ENCODE data around the gene JKAMP.
"Not testable (repeated sequence)": the region's sequence is repeated elsewhere in the genome, so short reads cannot be mapped to it uniquely, and the experiment has no call there.

Gene JKAMP

GRCh38 chr14:59483819-59484638, at the start of gene JKAMP, which contains the start of gene L3HYPDH:
Gene JKAMP (plus strand): TSS chr14:59484517. CDS start chr14:59484590, 73 bp downstream.
Gene L3HYPDH (minus strand): TSS chr14:59484408. CDS start chr14:59484316, 92 bp downstream.
- H3K9me3 Mint-ChIP-seq, result no peaks in the 10 kb centered on the region
- H3K36me3 Mint-ChIP-seq (ENCODE audit: low read depth), result peaks cover 18% of the 10 kb centered on the region
- H3K4me3 Mint-ChIP-seq, result peak within 1 kb of the TSS; percentile 96
- no peaks in the 10 kb centered on the region for H3K27me3 Mint-ChIP-seq (ENCODE audit: low read depth, poor library complexity)
- peaks cover 65% of the 10 kb centered on the region for H3K4me1 Mint-ChIP-seq
- peak within 1 kb of the TSS; percentile 99 for H3K27ac Mint-ChIP-seq
- DNase-seq, result peak; percentile 99
- TF ChIP-seq CTCF (IDR thresholded peaks at IDR 0.05), result peak; percentile 59

GRCh38 chr14:59435101-59435500, 49.2 kb upstream of the JKAMP start:
- no peak overlapping the region for H3K4me3 Mint-ChIP-seq

GRCh38 chr14:59435987-59436386, 48.3 kb upstream of the JKAMP start:
- Mint-ChIP-seq H3K4me3 (no peak overlapping the region), H3K27me3 (ENCODE audit: low read depth, poor library complexity) (no peaks in the 10 kb centered on the region), H3K4me1 (peaks cover 6% of the 10 kb centered on the region), H3K27ac (no peak overlapping the region), H3K36me3 (ENCODE audit: low read depth) (peaks cover 19% of the 10 kb centered on the region), H3K9me3 (peaks cover 3% of the 10 kb centered on the region)
- DNase-seq, result no peak
- TF ChIP-seq CTCF (IDR thresholded peaks at IDR 0.05), result no peak

More at GRCh38 chr14:59435101-59435500, 49.2 kb upstream of the JKAMP start:
- no peak for TF ChIP-seq CTCF (IDR thresholded peaks at IDR 0.05)
- DNase-seq, result no peak
- peaks cover 19% of the 10 kb centered on the region for H3K36me3 Mint-ChIP-seq (ENCODE audit: low read depth)
- H3K27ac Mint-ChIP-seq, result no peak overlapping the region
- peaks cover 3% of the 10 kb centered on the region for H3K9me3 Mint-ChIP-seq
- H3K27me3 Mint-ChIP-seq (ENCODE audit: low read depth, poor library complexity), result no peaks in the 10 kb centered on the region
- peaks cover 6% of the 10 kb centered on the region for H3K4me1 Mint-ChIP-seq

- no peak for DNase-seq
- Mint-ChIP-seq H3K36me3 (ENCODE audit: low read depth) (peaks cover 19% of the 10 kb centered on the region), H3K27me3 (ENCODE audit: low read depth, poor library complexity) (no peaks in the 10 kb centered on the region), H3K27ac (no peak overlapping the region), H3K9me3 (peaks cover 3% of the 10 kb centered on the region), H3K4me1 (peaks cover 10% of the 10 kb centered on the region), H3K4me3 (no peak overlapping the region)
- no peak for TF ChIP-seq CTCF (IDR thresholded peaks at IDR 0.05)
These were observed 46.1 kb upstream of the JKAMP start for GRCh38 chr14:59438195-59438647.

GRCh38 chr14:59439256-59439965, 44.9 kb upstream of the JKAMP start:
- TF ChIP-seq CTCF (IDR thresholded peaks at IDR 0.05), result no peak
- Mint-ChIP-seq H3K27me3 (ENCODE audit: low read depth, poor library complexity) (no peaks in the 10 kb centered on the region), H3K4me1 (peaks cover 4% of the 10 kb centered on the region), H3K4me3 (no peak overlapping the region), H3K27ac (no peak overlapping the region), H3K36me3 (ENCODE audit: low read depth) (peaks cover 12% of the 10 kb centered on the region), H3K9me3 (peaks cover 3% of the 10 kb centered on the region)
- DNase-seq, result no peak

- DNase-seq; H3K27me3 Mint-ChIP-seq (ENCODE audit: low read depth, poor library complexity); H3K9me3 Mint-ChIP-seq; H3K4me3 Mint-ChIP-seq; H3K27ac Mint-ChIP-seq: not testable (repeated sequence)
- peaks cover 31% of the 10 kb centered on the region for H3K4me1 Mint-ChIP-seq
- peaks cover 15% of the 10 kb centered on the region for H3K36me3 Mint-ChIP-seq (ENCODE audit: low read depth)
These were observed 35.6 kb upstream of the JKAMP start for GRCh38 chr14:59448673-59449072.

All from nephron progenitor cell (in vitro differentiated cells).